ENCODE results near the gene KLHDC8A. TPM values are rescaled to one million over a fixed set of nuclear protein-coding genes. Genes with fewer than 3 reads are reported as not detected.

The KLHDC8A gene
- total RNA-seq, 1 donor from 2014 or later: 2.2 TPM

DNA sequence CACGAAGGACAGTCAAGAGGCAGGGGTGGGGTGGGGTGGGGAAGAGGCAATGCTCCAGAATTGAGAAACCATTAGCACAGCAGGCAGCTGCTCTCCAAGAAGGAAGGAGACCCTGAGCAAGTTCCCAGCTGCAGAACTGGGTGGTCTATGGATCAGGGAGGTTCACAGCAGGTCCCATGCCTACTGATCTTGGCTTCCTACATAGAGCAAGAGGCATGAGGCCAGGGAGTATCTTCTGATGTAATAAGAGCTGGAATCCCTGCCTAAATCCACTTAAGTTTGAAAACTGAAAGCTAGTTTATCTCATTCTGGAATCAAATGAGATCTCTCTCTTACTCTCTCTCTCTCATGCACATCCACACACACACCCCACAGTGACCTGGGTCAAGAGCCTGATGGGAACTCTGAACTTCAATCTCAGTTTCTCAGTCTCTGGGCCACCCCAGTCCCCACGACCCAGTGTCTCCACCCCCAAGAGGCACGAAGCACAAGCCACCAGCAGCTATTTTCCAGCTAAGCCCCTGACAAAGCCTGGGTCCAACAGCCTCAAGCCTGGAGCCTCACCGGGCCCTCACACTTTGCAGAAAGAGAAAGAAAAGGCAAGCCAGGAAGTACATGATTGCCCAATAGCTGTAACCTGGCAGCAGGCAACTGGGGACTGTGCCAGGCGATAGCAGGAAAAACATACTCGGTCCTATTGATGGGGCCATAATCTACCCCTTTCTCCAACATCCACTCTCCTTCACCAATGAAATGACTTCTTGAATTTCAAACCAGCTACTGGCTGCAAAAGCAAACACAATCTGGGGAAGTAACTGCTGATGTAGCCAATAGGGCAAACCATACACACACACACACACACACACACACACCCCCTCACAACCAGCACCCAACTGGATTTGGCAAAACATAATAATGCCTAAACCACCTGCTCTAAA, 37.4 kb downstream of the KLHDC8A start:
- DNase-seq (ENCODE audit: low spot score): peak; percentile 83

DNA sequence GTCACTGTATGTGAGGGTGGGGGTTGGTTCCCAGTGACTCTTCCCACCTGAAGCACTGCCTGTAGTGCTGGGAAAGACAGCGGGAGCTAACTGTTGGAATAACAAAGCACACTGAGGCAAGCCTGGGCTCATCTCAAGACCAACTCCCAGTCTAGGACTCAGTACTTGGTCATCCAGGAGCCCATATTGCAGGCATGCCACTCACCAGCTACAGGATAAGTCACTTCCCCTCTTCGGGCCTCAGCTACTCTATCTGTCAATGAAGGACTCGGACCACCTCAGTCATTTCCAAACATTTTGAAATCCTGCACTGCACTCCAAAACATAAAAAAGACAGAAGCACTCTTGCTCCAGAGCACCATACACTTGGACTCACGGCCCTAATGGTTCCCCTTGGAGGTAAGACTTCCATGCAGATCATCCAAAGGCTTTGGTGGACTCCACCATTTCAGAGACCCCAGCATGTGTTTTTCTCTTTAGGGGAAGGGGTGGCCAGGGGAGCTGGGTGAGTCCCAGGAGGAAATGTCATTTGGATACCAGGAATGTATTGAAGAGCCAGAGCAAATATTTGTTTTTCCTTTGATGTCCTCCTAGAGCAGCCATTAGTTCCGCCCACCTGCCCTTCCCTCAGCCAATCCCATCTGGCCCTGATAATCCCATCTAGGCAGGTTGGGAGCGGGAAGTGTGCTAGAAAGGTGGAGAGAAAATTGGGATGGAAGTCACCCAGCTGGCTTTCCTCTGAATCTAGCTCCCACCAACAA, 38.3 kb downstream of the KLHDC8A start:
- DNase-seq (ENCODE audit: low spot score): no peak

GRCh38 chr1:205317311-205317917, 39.3 kb downstream of the KLHDC8A start:
- DNase-seq (ENCODE audit: low spot score): peak; percentile 94

- no peak for DNase-seq (ENCODE audit: low spot score)
Measured at GRCh38 chr1:205316161-205316566, 40.6 kb downstream of the KLHDC8A start.

GRCh38 chr1:205315008-205315618, 41.6 kb downstream of the KLHDC8A start:
- no peak for DNase-seq (ENCODE audit: low spot score)

DNA sequence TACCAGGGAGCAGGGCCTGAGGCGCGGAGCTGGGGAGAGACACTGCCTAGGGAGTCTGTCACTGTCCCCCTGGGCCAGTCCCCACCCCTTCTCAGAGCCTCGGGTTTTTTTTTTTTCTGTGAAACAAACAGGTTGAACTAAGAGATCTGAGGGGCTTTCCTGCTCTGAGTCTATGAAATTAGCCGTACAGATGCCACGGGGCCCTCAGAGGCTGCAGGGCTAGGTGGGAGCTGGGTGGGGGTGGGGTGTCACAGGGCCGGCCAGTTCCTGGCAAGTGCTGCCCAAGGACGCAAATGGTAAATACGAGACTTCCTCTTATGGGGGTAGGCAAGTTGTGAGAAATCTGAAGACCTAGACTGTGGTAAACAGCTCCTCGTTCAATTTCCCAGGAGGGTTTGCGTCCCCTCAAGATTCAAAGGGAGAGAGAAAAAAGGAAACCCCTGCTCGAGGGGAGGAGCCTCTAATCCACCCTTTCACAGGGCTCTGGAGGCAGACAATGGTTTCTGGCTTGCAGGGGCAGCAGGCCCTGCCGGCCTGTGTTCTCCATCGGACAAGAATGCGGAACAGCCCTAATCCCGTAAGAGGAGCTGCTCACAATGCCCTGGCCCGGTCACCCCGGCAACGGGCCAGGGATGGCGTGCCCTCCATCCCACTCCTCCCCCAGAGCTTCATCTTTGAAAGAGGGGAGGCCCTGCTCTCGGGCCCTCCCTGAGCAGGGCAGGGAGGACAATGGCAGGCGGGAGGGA, 43.0 kb downstream of the KLHDC8A start:
- DNase-seq (ENCODE audit: low spot score): peak; percentile 67

DNA sequence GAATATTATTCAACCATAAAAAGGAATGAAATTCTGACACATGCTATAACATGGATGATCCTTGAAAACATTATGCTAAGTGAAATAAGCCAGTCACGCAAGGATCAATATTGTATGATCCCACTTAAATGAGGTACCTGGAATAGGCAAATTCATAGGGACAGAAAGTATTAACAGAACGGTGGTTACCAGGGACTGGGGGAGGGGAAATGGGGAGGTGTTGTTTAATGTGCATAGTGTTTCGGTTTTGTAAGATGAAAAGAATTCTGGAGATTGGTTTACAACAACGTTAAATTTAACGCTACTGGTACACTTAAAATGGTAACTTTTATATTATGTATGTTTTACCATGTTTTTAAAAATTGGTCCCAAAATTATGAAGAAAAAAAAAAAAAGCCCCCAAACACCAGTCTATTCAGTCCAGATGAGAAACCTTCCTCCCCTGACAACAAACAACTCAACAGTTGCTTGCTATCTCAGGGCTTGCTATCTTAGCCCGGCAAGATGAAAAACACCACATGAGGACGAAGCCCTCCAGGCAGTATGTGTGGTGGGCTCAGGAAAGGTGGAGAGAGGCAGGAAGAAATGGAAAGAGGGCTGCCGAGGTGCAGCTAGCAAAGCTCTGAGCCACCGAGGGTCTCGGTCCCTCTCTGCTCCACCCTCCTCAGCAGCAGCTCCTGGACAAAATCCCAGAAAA, 43.7 kb downstream of the KLHDC8A start:
- DNase-seq (ENCODE audit: low spot score): no peak

GRCh38 chr1:205310976-205311704, 45.6 kb downstream of the KLHDC8A start:
- no peak for DNase-seq (ENCODE audit: low spot score)

- peak; percentile 74 for DNase-seq (ENCODE audit: low spot score)
Measured at GRCh38 chr1:205309741-205310140, 47.0 kb downstream of the KLHDC8A start.

GRCh38 chr1:205306929-205307566, 49.7 kb downstream of the KLHDC8A start:
- no peak for DNase-seq (ENCODE audit: low spot score)

DNA sequence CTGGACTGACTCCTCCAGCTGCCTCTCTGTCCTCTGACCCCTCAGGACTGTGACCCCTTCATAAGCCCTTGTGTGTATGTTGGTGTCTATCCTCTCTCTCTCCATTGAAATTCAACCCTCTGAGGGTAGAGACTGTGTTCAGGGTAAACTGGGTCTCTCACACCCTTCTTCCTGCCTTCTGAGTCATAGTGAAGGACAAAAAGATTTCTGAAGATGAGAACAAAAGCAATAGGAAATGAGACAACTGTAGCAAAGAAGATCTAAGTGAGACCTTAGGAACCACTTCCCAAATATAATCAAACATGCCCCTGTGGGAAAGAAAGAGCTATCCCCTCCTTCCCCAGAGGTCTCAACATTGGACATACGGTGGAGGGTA, 52.0 kb downstream of the KLHDC8A start:
- DNase-seq (ENCODE audit: low spot score): no peak

- DNase-seq (ENCODE audit: low spot score): no peak
Measured at GRCh38 chr1:205304046-205304694, 52.6 kb downstream of the KLHDC8A start.

DNA sequence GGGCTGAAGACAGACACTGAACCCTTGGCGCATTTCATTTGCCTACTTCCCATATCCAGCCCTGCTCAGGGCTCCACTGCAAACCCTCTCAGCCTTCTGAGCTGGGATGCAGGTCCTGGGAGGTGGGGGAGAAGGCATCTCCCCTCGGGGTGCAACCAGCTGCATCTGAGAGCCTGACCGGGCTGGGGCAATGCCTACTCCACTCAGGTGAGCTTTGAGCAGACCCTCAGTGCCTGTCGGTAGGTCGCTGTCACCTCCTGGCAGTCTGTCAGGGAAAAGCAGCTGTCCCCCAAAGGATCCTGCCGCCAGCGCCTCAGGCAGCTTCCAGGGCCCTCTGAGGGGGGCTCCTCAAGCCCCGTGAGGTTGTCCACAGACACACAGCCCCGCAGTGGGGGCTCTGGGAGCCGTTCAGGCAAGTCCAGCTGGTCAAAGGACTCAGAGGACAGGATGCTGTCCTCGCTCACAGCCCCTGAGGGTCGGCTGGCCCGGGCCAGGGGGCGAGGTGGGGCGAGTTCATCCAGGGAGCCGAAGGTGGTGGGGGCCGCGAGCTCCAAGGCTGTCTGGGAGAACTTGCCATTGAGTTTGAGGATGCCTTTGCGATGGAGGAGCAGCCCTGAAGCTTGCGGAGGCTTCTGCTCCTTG, 53.4 kb downstream of the KLHDC8A start:
- no peak for DNase-seq (ENCODE audit: low spot score)

- no peak for DNase-seq (ENCODE audit: low spot score)
Measured at GRCh38 chr1:205301842-205302588, 54.7 kb downstream of the KLHDC8A start.

DNA sequence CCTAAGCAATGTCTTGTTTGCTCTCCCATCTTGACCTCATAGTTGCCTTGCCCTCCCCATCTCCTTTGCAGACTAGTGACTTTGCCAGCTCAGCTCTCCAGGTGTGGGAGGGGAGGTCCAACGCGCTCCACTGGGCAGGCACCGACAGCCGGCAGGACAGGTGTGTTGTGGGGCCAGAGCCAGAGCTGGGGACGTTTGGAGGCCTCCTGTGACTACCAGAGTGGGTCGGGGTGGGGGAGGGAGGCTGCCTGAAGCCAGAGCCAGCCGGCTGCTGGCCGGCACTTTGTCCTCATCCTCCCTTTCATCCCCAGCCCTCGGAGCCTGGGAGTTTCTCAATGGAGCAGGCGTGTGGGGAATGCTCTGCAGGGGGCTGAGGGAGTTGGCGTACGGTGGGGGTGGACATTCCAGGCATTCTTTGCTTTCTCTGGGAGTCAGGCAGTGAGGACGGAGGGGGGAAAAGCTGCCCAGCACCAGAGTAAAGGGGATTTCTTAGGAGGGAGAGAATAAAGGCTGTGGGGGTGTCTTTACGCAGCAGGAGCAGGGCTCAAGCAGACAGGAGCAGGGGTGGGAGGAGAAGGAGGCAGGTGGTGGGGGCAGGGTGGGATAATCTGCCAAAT, 55.4 kb downstream of the KLHDC8A start:
- peak; percentile 78 for DNase-seq (ENCODE audit: low spot score)

DNA sequence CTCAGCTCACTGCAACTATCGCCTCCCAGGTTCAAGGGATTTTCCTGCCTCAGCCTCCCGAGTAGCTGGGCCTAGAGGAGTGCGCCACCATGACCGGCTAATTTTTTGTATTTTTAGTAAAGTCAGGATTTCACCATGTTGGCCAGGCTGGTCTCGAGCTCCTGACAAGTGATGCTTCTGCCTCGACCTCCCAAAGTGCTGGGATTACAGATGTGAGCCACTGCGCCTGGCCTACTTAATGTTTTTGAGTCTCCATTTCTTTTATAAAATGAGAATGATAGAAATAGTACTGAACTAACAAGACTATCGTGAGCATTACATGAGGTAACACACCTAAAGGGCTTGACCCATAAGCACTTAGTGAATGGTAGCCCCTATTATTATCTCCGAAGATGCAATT, 56.6 kb downstream of the KLHDC8A start:
- DNase-seq (ENCODE audit: low spot score): no peak
